ENCODE data around the gene PDE7B.

The PDE7B gene

DNA sequence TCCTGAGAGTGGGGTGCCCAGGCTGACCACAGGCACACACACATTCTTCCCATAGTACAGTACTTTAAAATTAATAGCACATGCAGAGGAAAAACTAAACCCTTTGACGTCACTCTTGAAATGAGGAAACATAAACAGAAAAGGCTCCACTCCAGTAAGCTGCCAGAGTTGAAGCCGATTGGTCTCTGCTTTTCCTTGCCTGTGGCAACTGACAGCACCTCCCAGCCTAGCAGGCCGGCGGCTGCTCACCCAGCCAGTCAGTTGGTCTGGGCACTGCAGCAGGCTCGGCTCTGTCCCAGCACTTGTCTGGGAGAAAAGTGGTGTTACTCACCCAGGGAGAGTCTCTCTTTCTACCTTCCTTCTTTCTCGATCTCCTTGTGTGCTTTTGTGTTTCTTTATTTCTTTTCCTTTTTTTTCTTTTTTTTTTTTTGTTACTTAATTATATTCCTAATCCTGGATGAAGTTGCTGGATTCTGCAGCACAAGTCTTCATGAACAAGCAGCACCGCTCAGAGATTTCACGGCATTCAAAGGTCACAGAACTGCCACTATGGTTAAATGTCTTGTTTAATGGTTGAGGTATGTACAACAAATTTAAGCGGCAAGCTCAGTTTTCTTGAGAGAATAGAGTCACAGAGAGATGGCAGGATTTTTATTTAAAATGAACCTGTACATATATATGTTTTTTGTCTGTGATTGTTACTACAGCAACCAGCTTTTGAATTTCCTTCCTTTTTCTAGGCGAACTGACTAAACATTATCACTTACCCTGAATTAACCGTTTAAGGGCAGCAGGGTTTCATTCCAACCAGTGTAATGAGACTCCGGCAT is at the start of gene PDE7B:
PDE7B (plus strand) TSS at position 260 of the 830 bp plus-strand sequence.
- DNase-seq, result peak; percentile 71

DNA sequence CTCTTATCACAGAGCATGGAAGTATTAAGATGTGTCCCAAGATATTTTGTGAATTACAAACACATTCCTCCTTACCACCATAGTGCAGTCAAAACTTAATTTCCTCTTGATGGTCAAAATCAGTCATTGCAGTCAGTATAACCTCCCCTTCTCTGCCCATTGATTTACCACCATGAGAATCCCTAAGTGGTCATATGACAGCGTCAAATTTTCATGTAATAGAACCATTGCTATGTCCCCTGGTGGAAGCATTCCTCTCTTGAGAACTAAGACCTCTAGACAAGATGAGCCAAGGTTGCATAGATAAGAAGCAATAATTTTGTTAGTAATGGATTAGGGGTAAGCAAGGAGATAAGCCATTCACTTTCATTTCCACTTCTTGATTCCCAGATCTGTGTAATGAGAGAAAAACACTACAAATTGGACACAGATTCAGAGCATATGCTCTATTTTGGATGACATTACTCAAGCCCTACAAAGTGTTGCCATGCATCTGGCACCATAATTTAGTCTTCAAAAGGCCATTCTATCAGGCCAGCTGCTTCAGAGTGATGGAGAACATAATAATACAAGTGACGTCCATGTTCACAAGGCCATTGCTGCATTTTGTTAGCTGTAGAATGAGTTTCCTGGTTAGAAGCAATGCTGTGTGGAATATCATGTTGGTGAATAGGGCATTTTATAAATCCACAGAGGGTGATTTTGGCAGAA is 49.6 kb upstream of the PDE7B start:
- DNase-seq, result no peak

DNA sequence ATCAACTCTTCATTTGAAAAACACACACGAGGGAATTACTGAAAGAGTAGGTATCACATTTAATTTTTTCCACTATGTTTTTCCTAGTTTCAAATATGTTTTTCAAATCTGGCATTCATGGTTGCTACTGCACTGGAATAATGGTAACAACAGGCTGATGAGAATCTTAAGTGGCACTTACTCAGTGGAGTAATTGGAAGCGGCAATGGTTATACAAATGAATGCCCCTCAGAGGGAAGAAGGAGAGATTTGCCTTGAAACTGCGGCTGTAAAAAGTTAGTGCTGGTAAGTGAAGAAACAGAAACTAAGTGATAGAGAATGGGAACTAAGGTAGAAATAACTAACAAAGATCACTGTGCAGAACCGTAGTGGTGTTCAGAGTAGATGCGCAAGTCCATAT is 41.0 kb upstream of the PDE7B start:
- DNase-seq, result no peak

DNA sequence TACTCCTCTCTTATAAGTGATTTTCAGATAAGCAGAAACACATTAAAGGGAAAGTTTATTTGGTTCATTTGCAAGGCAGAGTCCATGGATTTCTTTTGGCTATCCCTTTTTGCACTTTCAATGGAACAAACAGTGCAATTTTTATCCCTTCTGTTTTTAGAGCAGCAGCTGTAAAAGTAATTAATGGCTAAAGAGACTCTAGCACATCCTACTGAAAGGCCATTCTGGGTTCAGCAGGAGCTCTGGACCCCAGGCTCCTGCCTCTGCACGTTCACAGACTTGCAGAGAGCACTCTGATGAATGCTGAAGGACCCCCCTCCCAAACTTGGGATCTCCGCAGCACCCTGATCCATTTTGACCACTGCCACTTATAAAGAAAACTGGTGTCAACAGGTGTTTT is 40.3 kb upstream of the PDE7B start:
- DNase-seq, result no peak

DNA sequence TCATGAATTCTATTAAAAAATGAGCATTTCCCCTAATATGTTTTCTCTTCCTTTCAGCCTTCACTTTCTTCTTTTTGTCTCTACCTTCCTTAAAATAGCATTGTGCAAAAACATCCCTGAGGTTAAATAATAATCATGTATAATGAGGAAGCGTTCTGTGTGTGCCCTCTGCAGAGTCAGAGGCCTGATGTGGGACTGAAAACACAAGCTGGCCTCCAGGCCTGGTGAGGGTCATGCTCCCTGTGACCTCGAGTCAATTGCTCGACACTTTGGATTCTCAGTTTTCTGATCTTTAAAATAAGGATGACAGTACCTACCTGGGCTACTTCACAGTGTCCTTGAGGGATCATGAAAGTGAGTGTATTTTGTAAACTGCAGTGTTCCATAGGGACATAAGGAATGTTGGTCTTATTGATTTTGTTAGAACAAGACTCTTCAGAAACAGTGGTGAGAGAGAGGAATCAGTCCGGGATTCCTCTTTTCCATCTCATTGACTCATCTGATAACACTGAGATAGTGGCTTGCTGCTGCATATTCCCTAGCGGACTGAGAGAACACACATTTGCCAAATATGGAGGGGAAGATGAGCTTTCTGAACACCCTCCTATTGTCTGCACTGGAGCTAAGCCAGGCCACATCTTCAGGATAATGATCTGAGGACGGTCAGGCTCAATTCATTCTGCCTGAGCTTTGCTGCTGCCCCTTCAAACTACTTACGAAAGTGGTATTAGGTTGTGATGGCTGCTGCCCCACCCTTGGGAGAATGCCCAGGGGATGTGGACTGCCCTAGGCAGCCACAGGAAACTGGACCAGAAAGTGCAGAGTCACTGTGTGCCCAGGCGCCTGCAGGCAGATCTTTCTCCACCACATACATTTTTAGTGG is 39.6 kb upstream of the PDE7B start:
- no peak for DNase-seq

DNA sequence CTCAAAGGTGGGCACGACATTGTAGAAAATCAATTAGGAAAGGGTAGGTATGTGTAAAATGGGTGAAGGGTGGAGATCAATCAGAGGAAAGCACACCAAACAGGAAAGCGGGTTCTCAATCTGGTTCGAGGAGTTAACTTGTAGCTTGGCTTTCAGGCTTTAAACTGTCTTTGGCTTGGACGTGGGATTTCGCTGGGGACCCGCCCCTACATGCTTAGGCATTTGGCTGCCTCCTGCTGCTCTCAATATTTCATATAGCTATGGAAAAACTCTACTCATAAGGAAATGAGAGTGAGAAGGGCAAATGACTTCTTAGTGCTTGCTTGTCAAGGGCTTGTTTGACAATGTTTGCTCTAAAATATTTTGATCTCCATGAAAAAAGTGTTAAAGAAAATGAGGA is 38.1 kb upstream of the PDE7B start:
- no peak for DNase-seq

DNA sequence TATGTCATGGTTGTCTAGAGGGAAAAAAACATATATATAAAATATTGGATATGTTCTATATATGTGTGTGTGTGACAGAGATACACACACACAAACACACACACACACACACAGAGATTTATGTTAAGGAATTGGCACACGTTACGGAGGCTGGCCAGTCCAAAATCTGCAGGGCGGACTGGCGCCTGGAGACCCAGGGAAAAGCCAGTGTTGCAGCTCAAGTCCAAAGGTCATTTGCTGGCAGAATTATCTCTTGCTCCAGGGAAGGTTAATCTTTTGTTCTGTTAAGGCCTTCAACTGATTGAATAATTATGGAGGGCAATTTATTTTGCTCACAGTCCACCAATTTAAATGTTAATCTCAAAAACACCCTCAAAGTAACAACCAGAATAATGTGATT is 37.5 kb upstream of the PDE7B start:
- DNase-seq, result no peak

DNA sequence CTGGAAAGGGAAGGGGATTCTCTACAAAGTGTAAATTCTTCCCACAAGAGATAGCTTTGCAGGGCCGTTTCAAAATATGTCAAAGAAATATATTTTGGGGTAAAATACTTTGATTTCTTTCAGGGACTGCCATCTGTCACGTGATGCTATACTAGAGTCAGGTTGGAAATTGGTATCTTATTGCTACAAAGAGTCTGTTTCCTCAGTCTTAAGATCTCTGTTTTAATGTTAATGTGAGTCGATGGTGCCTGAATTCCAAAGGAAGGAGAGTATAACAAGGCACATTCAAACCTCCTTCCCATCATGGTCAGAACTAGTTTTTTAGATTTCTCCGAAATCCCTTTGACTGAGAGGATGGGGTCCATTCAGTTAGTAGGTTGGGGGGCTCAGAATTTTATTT is 36.3 kb upstream of the PDE7B start:
- no peak for DNase-seq

DNA sequence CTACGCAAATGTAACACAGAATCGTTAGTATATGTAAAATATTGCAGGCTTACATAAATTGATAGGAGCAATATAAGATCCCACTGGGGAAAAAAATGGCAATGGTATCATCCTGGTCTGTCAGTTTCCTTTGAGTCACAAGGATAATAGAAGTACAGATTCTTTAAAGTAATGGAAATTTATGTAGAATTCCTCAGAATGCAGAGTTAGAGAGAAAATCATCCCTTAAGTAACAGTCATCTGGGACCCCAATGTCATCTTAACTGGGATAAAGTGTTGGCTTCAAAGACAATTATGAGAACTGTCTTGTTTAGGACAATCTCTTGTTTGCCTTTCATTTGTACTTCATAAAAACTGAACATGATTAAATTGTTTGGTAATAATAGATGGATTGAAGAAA is 34.5 kb upstream of the PDE7B start:
- no peak for DNase-seq

DNA sequence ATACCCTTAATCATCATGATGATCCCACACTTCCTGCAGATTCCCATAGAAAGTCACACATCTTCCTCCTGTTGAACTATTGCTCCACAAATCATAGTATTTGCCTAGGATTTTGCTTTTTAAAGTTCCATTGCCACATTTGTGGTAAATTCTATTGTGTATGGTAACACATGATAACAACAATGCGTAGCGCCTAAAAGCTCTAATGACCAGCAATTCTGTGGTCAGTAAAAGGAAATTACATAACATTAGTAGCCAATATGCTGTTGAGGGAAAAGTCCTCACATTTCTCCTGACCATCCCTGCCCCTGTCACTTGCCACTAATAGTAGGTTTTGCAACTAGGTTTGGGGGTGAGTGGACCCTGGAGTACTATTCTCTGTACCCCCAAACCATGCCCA is 31.8 kb upstream of the PDE7B start:
- DNase-seq, result no peak

DNA sequence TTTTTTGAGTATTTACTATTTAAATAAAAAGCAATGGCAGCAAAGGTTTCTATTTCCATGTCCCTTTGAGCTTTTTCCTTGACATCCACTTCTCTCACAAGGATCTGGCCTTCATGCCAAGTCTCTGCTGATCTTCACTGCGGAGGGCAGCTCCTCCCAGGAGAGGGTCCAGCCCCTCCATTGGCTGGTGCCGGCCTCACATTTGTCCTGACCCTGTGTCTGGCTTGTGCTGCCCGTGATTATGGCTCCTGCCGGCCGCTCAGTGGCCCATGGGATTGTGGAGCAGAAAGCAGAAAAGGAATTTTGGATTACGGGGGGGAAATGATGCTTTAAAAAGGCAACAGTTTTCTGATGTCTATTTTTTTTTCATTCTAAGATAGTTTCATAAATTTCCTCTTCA is 31.2 kb upstream of the PDE7B start:
- no peak for DNase-seq

DNA sequence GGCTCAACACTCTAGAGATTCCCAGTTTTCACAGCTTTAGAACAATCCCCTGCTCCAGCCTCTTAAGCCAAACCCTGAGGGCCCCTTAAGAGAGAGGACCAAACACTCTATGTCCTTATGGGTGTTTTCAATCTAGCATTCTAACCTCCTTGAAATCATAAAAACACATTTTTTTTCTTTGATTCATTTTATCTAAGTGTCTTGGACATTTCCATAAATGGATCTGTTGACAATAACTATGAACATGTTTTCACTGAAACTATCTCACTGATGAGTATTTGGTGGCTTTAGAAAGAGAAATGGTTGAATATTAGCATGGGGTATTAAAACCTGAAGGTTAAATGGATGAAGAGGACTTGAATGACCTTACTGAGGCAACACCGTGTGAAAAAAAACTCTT is 27.6 kb upstream of the PDE7B start:
- DNase-seq, result no peak

DNA sequence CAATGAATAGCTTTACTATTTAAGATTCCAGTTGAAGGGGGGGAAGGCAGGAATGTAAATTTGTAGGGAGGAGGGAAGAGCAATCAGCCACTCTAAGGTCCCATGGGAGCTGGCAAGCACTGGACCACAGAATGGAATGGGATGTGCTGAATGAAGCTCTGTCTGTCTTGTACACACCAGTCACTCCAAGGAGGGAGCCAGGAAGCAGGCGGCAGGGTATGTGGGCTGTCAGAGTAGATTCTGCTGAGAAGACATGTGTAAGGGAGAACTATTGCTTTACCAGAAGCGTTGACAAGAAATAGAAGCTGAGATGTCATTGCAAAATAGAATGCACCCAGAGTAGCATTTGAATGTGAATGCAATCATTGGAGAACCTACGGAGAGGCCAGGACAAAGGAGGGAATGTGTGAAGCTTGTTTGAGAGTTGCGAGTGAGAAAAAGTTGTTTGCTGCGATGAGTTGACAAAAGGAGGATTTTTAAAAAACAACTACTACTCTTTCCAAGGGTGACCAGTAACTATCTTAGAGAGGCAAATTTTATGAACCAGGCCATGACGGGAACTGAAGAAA is 25.2 kb upstream of the PDE7B start:
- no peak for DNase-seq

DNA sequence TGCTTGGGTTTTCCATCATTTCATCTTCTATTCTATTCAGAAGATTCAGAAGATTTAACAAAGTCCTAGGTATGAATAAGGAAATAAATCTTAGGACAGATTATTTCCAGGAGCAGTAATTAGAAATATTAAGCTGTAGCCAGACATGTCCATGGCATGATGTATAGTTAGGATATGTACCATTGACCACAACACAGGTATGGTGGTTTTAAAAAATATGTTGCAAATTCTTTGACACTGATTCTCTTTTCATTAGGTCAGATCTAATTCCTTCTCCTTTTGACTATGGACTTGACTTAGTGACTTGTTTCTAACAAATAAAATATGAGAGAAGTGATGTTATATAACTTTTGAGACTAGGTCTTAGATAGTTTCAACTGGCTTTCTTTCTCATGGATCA is 23.5 kb upstream of the PDE7B start:
- no peak for DNase-seq

DNA sequence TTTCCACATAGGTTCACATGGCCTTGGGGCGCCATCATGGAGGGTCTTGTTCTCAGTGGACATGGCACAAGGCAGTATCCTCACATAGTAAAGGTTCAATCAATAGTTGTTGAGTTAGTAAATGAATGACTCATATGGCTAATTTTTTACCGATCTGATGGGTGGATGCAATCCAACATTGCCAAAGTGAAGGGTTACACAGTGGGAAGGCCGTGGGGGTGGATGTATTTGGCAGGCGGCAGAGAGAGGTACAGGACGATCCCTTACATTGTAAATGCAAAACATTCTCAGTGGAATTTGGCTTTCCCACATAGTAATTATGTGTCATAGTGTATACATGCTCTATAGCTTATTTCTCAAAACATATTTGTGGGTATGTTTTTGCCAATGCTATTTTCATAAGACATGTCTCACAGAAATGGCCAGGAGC is 21.0 kb upstream of the PDE7B start:
- no peak for DNase-seq

DNA sequence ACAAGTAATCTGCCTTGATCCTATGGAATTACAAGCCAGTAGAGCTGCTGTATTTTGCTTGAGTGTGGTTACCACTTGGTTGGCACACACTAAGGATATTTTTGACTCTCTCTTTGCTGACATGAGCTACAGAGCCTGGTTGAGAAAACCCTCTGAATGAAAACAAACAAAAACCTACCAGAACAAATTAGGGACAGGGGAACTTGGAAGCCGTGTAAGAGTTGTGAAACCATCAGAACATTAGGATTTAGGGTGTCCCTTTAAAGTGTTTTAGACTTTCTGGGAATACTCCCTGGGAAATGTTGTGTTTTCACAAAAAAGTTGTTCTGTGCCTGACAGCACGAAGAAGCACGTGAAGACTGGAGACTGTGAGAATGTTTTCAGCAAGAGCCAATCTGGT is 20.5 kb upstream of the PDE7B start:
- DNase-seq, result no peak

DNA sequence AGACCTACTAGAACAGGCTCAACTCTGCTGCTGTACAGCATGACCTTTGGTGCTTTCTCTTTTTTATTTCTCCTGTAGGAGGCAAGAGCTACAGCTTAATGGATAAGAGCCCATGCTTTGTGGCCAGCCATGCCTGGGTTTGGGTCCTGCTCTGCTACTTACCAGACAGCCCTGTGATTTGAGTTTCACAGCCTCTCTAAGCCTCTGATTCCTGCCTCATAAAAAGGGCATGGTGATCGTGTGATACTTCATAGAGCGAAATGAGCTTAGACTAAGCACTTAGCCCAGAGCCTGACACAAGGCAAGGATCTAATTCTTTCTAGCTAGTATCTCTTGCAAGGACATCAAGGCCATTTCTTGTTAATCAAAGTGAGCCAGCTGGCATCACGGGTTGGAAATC is 19.3 kb upstream of the PDE7B start:
- DNase-seq, result no peak

DNA sequence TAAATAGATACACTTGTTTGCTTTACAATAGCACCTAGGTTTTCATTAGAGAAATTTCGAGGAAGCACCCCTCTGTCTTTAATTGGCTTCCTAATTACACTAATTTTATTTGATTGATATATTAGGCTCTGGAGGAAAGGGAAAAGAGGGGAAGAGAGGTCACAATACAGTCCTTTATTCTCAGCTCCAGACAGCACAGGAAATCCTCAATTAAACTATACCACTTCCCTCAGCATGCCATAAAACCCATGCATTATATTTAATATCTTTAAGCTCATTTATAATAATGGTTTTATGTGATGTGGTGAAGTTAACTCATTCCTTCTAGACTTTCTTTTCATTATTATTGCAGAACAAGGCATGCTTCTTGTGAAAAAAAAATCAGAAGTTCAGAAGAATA is 17.7 kb upstream of the PDE7B start:
- no peak for DNase-seq

DNA sequence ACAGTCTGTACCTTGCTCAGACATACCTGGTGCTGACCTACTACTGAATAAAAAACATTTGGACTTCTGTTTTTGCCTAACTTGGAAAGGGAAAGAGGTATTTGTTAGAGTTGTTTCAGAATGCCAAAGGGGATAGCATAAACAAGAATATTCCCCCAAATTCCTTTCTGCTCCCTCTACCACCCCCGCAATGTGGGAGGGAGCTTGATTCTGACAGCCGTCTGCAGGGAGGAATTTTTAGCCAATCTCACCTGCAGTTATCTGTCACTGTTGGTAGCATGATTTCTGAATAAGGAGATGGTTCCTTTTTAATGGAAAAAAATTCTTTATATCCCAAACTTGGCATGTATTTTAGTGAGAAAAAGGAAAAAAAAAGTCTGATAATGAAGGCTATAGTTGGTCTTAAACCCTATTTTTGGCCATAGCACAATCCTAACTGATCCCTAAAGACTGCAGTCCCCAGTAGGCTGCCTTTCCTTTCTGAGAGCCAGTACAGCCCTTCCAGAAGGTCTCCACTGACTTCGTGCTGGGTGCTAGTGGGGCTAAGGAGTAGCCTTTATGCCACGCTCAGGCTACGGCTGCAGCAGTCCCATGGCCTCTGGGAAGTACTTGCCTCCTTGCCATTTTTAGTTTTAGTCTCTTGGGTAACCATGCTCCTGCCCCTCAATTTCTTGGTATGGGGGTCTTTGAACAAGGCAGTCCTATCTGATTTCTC is 13.6 kb upstream of the PDE7B start:
- DNase-seq, result no peak

DNA sequence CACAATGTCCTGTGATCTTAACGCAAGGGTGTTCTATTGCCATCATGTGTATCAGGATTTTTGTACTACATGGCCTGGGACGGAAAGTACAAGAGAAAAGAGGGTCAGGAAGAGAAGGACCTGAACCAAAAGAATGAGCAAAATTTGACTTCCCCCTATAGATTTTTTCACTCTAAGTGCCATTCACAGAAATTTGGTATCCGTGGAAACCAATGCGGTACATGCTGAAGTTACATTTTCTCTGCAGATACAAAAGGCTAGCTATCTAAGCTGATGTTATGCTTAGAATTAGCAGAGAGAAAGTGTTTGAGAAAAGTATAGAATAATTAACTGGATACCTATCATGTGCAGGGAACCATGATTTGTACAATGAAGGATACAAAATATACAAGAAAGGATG is 12.4 kb upstream of the PDE7B start:
- no peak for DNase-seq

DNA sequence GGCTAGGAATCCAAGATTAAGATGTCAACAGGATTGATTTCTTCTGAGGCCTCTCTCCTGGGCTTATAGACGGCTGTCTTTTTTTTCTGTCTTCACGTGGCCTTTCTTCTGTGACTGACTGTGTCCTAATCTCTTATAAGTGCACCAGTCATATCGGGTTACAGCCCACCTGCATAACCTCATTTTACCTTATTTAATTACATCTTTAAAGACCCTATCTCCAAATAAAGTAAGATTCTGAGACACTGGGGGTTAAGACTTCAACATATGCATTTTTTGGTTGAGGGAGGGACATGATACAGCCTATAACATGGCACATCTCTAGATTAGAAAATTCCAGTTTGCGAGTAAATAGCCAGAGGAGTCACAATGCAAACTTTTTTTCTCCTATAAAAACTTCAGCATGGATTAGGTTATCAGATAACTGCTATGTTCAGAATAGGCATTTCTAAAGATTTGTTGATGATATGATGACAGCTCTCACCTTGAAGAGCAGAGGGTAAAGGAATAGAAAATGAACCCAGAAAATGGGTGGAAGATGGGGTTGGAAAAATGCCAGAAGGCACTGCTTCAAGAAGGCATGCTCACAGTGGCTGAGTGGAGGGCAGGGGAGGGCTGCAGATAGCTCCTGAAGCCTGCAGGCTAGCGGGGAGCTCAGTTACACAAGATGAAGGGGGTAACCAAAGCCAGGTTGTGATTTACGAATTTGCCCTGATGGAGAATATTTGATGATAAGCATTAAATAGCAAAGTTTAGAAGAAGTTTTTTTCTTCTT is 8.7 kb upstream of the PDE7B start:
- no peak for DNase-seq

DNA sequence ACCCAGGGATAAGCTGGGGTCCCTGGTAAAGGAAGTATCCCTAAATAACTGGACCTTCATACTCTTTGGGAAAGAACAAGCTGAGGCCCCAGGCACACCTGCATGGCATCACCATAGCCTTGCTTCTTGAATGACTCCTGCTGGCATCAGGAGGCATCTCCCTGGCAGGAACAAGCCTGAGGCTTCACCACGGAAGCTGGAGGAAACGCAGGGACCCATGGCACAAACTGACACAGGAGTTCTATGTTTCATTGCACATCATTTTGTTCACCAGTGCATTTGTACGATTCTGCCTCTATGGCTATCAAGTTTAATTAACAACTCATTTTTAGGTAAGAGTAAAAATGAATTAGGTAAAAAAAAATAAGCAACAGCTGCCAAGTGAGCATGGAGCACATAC is 619 bp upstream of the PDE7B start:
- DNase-seq, result no peak

Data from activated effector memory CD4-positive, alpha-beta T cell treated with anti-CD3 and anti-CD28 coated beads, Interleukin-2, amount 50 U/mL, for 16 hours (primary cell).